Measurements from ENCODE around the gene VCAN.
"Not testable (repeated sequence)": the region's sequence is repeated elsewhere in the genome, so short reads cannot be mapped to it uniquely, and the experiment has no call there.

Gene VCAN

GRCh38 chr5:83471405-83472212 is at the start of gene VCAN:
VCAN (plus strand) TSS chr5:83471744; CDS start chr5:83483519, 11,775 bp downstream.
- no peak for DNase-seq (ENCODE audit: low read depth in 2 of 2)

GRCh38 chr5:83422284-83422683 is 49.3 kb upstream of the VCAN start:
- DNase-seq (ENCODE audit: low read depth in 2 of 2) = no peak

GRCh38 chr5:83426855-83427254 is 44.7 kb upstream of the VCAN start:
- DNase-seq (ENCODE audit: low read depth in 2 of 2) = no peak

GRCh38 chr5:83428126-83428525 is 43.4 kb upstream of the VCAN start:
- no peak for DNase-seq (ENCODE audit: low read depth in 2 of 2)

- no peak for DNase-seq (ENCODE audit: low read depth in 2 of 2)
Measured at GRCh38 chr5:83428890-83429289, 42.7 kb upstream of the VCAN start.

GRCh38 chr5:83430130-83431010 is 41.2 kb upstream of the VCAN start:
- DNase-seq (ENCODE audit: low read depth in 2 of 2) = peak; percentile 7 to 20

- no peak for DNase-seq (ENCODE audit: low read depth in 2 of 2)
Measured at GRCh38 chr5:83433891-83434290, 37.7 kb upstream of the VCAN start.

- DNase-seq (ENCODE audit: low read depth in 2 of 2) = no peak
Measured at GRCh38 chr5:83434946-83435345, 36.6 kb upstream of the VCAN start.

- no peak for DNase-seq (ENCODE audit: low read depth in 2 of 2)
Measured at GRCh38 chr5:83436276-83436675, 35.3 kb upstream of the VCAN start.

GRCh38 chr5:83437697-83438096 is 33.8 kb upstream of the VCAN start:
- not testable (repeated sequence) for DNase-seq (ENCODE audit: low read depth in 2 of 2)

- DNase-seq (ENCODE audit: low read depth in 2 of 2) = no peak
Measured at GRCh38 chr5:83440826-83441225, 30.7 kb upstream of the VCAN start.

- DNase-seq (ENCODE audit: low read depth in 2 of 2) = no peak
Measured at GRCh38 chr5:83441747-83442146, 29.8 kb upstream of the VCAN start.

- no peak for DNase-seq (ENCODE audit: low read depth in 2 of 2)
Measured at GRCh38 chr5:83443534-83443933, 28.0 kb upstream of the VCAN start.

GRCh38 chr5:83444445-83444844 is 27.1 kb upstream of the VCAN start:
- DNase-seq (ENCODE audit: low read depth in 2 of 2) = no peak

GRCh38 chr5:83446253-83446947 is 25.1 kb upstream of the VCAN start:
- no peak for DNase-seq (ENCODE audit: low read depth in 2 of 2)

- DNase-seq (ENCODE audit: low read depth in 2 of 2) = no peak
Measured at GRCh38 chr5:83447533-83447932, 24.0 kb upstream of the VCAN start.

GRCh38 chr5:83450183-83450966 is 21.2 kb upstream of the VCAN start:
- no peak for DNase-seq (ENCODE audit: low read depth in 2 of 2)

- DNase-seq (ENCODE audit: low read depth in 2 of 2) = no peak
Measured at GRCh38 chr5:83450967-83451248, 20.6 kb upstream of the VCAN start.

GRCh38 chr5:83451955-83452354 is 19.6 kb upstream of the VCAN start:
- DNase-seq (ENCODE audit: low read depth in 2 of 2) = no peak

GRCh38 chr5:83453937-83454336 is 17.6 kb upstream of the VCAN start:
- no peak for DNase-seq (ENCODE audit: low read depth in 2 of 2)

GRCh38 chr5:83464261-83464660 is 7.3 kb upstream of the VCAN start:
- DNase-seq (ENCODE audit: low read depth in 2 of 2) = no peak

Measured in stimulated activated CD8-positive, alpha-beta memory T cell treated with anti-CD3 and anti-CD28 coated beads, Interleukin-15, amount 100 ng/mL, for 48 hours (primary cell).